Measurements from ENCODE around the gene ZFHX3.
A peak's percentile ranks its signal among the peaks of the same experiment; 100 is the strongest.

The ZFHX3 gene

DNA sequence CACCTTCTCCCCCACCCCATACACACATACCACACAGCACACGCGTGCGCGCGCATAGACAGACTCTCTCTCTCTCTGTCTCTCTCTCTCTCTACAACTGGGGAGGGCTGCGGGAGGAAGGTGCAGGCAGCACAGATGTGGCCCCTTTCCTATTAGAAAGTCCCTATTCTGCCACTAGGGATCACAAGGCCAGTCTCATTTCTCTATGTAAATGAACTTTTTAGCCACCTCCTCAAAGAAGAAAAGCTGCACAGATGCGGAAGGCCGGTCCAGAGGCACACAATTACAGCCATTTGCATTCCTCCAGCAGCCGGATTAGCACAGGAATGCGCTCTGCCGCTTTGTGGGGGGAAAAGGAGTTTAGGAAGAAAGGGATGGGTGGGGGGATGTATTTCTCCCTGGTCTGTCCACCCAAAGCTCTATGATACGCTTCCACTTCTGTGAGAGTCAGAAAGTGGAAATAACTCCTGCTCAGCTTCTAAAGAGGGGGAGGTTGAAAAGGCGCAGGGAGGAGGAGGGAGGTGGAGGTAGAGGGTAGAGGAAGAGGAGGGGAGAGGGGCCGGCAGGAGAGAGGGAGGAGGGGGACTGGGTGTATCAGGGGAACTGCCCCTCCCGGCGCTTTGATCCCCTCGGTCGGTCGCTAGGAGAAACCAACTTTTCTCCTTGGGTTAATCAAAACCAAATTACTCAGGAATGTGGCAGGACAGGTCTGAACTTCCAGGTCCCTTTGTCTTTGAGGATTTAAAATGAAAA, 11.7 kb downstream of the ZFHX3 start:
- no peak overlapping the region for H3K4me3 ChIP-seq (ENCODE audit: low read depth, low read length)
- in situ Hi-C loops (cut with HindIII; ENCODE audit: low sequenced_read_pairs) = no loop called here
- DNase-seq (ENCODE audit: low read depth) = no peak

DNA sequence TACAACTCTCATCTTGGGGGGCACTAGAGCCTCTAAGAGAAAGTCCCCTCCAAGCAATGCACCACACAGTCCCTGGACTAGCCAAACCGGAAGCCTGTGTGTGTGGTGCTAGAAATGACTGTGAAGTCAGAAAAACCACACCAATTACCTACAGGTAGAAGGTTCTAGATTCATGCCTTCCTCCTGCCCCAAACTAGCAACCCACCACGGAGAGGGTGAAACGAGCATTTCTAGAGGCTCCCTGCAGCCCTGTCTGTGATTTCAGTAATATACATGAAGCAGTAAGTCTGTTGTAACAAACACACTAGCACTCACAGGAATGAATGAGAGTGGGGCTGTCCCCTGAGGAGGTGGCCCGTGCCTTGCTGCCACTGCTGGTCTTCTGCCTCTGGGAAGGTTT, 13.6 kb downstream of the ZFHX3 start:
- H3K4me3 ChIP-seq (ENCODE audit: low read depth, low read length) = no peak overlapping the region
- TF ChIP-seq, protein P1, sequence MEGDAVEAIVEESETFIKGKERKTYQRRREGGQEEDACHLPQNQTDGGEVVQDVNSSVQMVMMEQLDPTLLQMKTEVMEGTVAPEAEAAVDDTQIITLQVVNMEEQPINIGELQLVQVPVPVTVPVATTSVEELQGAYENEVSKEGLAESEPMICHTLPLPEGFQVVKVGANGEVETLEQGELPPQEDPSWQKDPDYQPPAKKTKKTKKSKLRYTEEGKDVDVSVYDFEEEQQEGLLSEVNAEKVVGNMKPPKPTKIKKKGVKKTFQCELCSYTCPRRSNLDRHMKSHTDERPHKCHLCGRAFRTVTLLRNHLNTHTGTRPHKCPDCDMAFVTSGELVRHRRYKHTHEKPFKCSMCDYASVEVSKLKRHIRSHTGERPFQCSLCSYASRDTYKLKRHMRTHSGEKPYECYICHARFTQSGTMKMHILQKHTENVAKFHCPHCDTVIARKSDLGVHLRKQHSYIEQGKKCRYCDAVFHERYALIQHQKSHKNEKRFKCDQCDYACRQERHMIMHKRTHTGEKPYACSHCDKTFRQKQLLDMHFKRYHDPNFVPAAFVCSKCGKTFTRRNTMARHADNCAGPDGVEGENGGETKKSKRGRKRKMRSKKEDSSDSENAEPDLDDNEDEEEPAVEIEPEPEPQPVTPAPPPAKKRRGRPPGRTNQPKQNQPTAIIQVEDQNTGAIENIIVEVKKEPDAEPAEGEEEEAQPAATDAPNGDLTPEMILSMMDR (IDR thresholded peaks at IDR 0.05; ENCODE audit: low read depth, low read length, missing control alignments) = no peak
- in situ Hi-C loops (cut with HindIII; ENCODE audit: low sequenced_read_pairs) = no loop called here
- DNase-seq (ENCODE audit: low read depth) = no peak

More for the DNA sequence above, 11.7 kb downstream of the ZFHX3 start:
- TF ChIP-seq, protein P1 (IDR thresholded peaks at IDR 0.05; ENCODE audit: low read depth, low read length, missing control alignments) = no peak

- DNase-seq (ENCODE audit: low read depth) = no peak
- TF ChIP-seq, protein P1 (IDR thresholded peaks at IDR 0.05; ENCODE audit: low read depth, low read length, missing control alignments) = no peak
- in situ Hi-C loops (cut with HindIII; ENCODE audit: low sequenced_read_pairs) = no loop called here
- no peak overlapping the region for H3K4me3 ChIP-seq (ENCODE audit: low read depth, low read length)
These were observed 14.5 kb downstream of the ZFHX3 start for GRCh38 chr16:73033271-73033998.

DNA sequence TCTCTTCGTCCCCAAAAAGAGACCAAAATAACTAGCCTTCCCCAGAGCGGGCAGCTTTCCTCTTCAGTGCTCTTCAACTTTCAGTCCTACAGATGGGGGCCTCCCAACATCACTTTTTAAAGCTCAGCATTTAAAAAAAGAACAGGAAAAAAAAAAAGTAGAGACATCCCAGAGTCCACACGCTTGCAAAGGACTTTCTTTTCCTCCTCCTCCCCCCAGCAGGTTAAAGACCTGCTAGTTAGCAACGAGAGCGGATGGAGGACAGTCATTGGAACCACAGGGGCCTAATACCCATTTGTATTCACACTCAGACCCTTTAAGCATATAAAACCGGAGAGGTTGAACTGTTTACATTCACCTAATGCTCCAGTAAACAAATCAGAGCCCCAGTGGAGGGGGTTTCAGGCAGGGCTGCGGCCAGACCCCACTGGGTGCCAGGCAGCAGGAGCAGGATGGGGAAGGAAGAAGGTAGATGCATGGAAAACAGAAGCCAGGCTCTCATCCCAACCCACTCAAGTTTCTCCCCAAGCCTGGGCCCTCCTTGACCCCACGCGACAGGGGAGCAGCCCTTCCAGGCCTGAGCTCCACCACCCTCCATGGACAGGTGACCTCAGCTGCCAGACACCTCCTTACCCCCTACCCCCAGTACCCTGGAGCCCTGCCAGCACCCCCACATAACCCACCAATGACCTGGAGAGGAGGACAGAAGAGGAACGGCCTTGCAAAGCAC, 15.2 kb downstream of the ZFHX3 start:
- in situ Hi-C loops (cut with HindIII; ENCODE audit: low sequenced_read_pairs) = no loop called here
- no peak for DNase-seq (ENCODE audit: low read depth)
- H3K4me3 ChIP-seq (ENCODE audit: low read depth, low read length) = no peak overlapping the region
- TF ChIP-seq, protein P1 (IDR thresholded peaks at IDR 0.05; ENCODE audit: low read depth, low read length, missing control alignments) = no peak

DNA sequence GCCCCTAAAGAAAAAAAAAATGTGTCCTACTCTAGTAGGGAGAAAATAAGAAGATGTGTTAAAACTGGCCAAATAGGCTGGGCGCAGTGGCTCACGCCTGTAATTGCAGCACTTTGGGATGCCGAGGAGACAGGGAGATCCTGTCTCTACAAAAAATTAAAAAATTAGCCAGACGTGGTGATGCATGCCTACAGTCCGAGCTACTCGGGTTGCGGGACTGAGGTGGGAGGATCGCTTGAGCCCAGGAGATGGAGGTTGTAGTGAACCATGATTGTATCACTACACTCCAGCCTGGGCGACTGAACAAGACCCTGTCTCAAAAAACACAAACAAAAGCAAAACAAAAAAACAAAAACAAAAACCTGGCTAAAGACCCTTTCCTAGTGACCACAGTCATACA, 15.9 kb downstream of the ZFHX3 start:
- TF ChIP-seq, protein P1 (IDR thresholded peaks at IDR 0.05; ENCODE audit: low read depth, low read length, missing control alignments) = no peak
- in situ Hi-C loops (cut with HindIII; ENCODE audit: low sequenced_read_pairs) = no loop called here
- H3K4me3 ChIP-seq (ENCODE audit: low read depth, low read length) = no peak overlapping the region
- no peak for DNase-seq (ENCODE audit: low read depth)

DNA sequence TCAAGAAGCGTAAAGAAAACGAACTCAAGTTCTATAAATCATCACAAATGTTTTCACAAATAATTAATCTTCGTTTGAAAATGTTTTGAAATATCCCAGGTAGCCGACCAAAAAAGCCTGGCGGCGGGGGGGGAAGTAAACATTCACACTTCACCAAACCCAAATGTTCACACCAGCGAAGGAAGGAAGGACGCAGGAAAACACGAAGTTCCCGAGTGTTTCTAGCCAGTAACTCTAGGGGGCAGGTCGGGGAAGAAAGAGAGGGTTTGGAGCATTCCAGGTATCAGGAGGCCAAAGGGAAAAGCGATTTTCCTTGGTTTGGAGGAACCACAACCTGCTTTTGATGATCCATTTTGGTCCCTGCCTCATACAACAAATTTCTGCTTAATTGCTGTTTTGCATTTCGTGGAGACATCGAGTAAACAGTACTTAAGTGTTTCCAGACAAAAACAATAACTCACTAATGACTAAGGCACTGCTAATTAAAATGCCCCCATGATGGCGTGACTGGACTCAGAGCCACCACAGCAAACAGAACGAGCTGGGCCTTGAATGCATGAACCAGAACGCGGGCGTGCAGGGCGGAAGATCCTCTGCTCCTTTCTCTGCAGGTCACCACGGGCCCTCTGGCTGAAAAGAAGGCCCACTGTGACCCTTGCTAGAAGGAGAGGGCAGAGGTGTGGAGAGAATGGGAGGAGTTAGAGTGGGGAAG, 16.6 kb downstream of the ZFHX3 start:
- H3K4me3 ChIP-seq (ENCODE audit: low read depth, low read length) = no peak overlapping the region
- no peak for DNase-seq (ENCODE audit: low read depth)
- in situ Hi-C loops (cut with HindIII; ENCODE audit: low sequenced_read_pairs) = no loop called here
- TF ChIP-seq, protein P1 (IDR thresholded peaks at IDR 0.05; ENCODE audit: low read depth, low read length, missing control alignments) = peak; percentile 49

Data from astrocyte of the cerebellum (primary cell).